HG02623 (cell line): Measurements from ENCODE around the gene DYSF.
"Not testable (repeated sequence)": the region's sequence is repeated elsewhere in the genome, so short reads cannot be mapped to it uniquely, and the experiment has no call there.

ENCODE experiments used
- ATAC-seq: cut with Tn5 transposase; IDR thresholded peaks from one replicate; pipeline ENCODE4 v1.9.1; 2021; ENCODE audit warnings: moderate library complexity; ENCODE audit not compliant: unreplicated experiment

The DYSF gene

GRCh38 chr2:71469403-71470398 lies 16.3 kb downstream of the DYSF start:
- ATAC-seq = no peak

GRCh38 chr2:71471276-71471675 lies 17.9 kb downstream of the DYSF start:
- no peak for ATAC-seq

GRCh38 chr2:71472019-71472418 lies 18.7 kb downstream of the DYSF start:
- no peak for ATAC-seq

- no peak for ATAC-seq
Measured at GRCh38 chr2:71473346-71474031, 20.1 kb downstream of the DYSF start.

GRCh38 chr2:71474116-71474743 lies 20.9 kb downstream of the DYSF start:
- ATAC-seq = no peak

- ATAC-seq = no peak
Measured at GRCh38 chr2:71474744-71475397, 21.5 kb downstream of the DYSF start.

GRCh38 chr2:71476495-71476894 lies 23.1 kb downstream of the DYSF start:
- no peak for ATAC-seq

- ATAC-seq = no peak
Measured at GRCh38 chr2:71477231-71477691, 23.9 kb downstream of the DYSF start.

GRCh38 chr2:71478806-71479205 lies 25.4 kb downstream of the DYSF start:
- ATAC-seq = no peak

GRCh38 chr2:71479261-71479660 lies 25.9 kb downstream of the DYSF start:
- ATAC-seq = no peak

- no peak for ATAC-seq
Measured at GRCh38 chr2:71481111-71481510, 27.8 kb downstream of the DYSF start.

- ATAC-seq = no peak
Measured at GRCh38 chr2:71482055-71482454, 28.7 kb downstream of the DYSF start.

- no peak for ATAC-seq
Measured at GRCh38 chr2:71483246-71483645, 29.9 kb downstream of the DYSF start.

GRCh38 chr2:71484354-71484753 lies 31.0 kb downstream of the DYSF start:
- no peak for ATAC-seq

GRCh38 chr2:71486881-71487640 lies 33.7 kb downstream of the DYSF start:
- no peak for ATAC-seq

GRCh38 chr2:71491551-71491950 lies 38.2 kb downstream of the DYSF start:
- not testable (repeated sequence) for ATAC-seq

GRCh38 chr2:71492112-71492511 lies 38.8 kb downstream of the DYSF start:
- ATAC-seq = no peak

GRCh38 chr2:71494091-71494490 lies 40.7 kb downstream of the DYSF start:
- no peak for ATAC-seq

GRCh38 chr2:71494523-71495155 lies 41.3 kb downstream of the DYSF start:
- no peak for ATAC-seq
